OCI-LY7 (cell line): ENCODE measurements around the gene CKMT2.

ENCODE experiments used
- EZH2phosphoT487 ChIP-seq: fragments of 200-600 bp; sonication (generic); IDR thresholded peaks from 2 replicates; pipeline ENCODE4 v1.6.1; 2018; ENCODE audit warnings: low read depth, borderline replicate concordance, mild to moderate bottlenecking, mixed run types, antibody characterized with exemption, low read length, moderate library complexity, mixed read lengths
- TF ChIP-seq, protein P1 (sequence below): fragments of 200-600 bp; sonication (generic); conservative IDR thresholded peaks from 2 replicates; pipeline ENCODE4 v1.5.1; 2014; ENCODE audit warnings: mild to moderate bottlenecking, antibody characterized with exemption, low read length, moderate library complexity, mixed read lengths

DNA sequence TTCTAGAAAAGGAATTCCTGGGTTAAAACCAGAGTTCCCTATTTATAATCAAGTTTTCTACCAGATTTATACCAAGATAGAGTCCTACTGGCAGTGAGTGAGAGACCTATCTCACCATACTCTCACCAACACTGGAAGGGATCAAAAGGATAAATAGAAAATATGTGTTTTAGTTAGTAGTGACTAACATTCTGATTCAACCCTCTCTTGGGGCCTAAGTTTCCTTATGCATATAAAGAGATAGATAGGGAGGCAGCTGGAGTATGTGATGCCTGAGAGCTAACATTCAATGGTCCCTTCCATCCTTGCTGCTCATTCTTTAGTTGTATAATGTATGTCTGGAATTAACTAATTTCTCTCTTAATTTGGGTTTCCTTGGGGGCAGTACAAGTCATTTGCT is 32.0 kb downstream of the CKMT2 start:
- TF ChIP-seq, protein P1, sequence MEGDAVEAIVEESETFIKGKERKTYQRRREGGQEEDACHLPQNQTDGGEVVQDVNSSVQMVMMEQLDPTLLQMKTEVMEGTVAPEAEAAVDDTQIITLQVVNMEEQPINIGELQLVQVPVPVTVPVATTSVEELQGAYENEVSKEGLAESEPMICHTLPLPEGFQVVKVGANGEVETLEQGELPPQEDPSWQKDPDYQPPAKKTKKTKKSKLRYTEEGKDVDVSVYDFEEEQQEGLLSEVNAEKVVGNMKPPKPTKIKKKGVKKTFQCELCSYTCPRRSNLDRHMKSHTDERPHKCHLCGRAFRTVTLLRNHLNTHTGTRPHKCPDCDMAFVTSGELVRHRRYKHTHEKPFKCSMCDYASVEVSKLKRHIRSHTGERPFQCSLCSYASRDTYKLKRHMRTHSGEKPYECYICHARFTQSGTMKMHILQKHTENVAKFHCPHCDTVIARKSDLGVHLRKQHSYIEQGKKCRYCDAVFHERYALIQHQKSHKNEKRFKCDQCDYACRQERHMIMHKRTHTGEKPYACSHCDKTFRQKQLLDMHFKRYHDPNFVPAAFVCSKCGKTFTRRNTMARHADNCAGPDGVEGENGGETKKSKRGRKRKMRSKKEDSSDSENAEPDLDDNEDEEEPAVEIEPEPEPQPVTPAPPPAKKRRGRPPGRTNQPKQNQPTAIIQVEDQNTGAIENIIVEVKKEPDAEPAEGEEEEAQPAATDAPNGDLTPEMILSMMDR = no peak
- no peak for TF ChIP-seq EZH2phosphoT487
